Pulmonary artery endothelial cell (primary cell): ENCODE data around the gene HLA-F. TPM values are rescaled to one million over a fixed set of nuclear protein-coding genes. Genes with fewer than 3 reads are reported as not detected.
A peak's percentile ranks its signal among the peaks of the same experiment; 100 is the strongest.

Experiments
- DNase-seq: peaks from one replicate; pipeline ENCODE4 v3.0.0-alpha.2; 2011; ENCODE audit warnings: low read depth, low spot score
- total RNA-seq: library from RNA; depleted of rRNA; stranded (reverse); fragments of >200 nt; gene quantifications from 2 replicates; pipeline ENCODE4 v1.2.3, GENCODE V29; 2014

The HLA-F gene
- 8.3 and 19.9 TPM in 2 replicates for total RNA-seq

DNA sequence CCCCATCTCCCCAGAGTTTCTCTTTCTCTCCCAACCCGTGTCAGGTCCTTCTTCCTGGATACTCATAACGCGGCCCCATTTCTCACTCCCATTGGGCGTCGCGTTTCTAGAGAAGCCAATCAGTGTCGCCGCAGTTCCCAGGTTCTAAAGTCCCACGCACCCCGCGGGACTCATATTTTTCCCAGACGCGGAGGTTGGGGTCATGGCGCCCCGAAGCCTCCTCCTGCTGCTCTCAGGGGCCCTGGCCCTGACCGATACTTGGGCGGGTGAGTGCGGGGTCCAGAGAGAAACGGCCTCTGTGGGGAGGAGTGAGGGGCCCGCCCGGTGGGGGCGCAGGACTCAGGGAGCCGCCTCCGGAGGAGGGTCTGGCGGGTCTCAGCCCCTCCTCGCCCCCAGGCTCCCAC is at the start of gene HLA-F:
TSS of gene HLA-F (plus strand) at position 173 of the 404 bp plus-strand sequence. CDS start at position 203, 30 bp downstream.
- peak; percentile 39 for DNase-seq

DNA sequence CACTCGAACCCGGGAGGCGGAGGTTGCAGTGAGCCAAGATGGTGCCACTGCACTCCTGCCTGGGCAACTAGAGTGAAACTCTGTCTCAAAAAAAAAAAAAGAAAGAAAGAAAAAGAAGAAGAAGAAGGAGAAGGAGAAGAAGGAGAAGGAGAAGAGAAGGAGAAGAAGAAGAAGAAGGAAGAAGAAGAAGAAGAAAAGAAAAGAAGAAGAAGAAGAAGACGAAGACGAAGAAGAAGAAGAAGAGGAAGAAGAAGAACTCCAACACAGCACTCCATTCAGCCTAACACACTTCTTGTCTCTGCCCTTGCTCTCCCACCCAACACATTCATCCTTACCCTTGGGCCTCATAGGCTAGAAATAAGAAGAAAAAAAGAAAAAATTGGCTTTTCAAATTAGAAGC is 49.2 kb upstream of the HLA-F start:
- DNase-seq: no peak

GRCh38 chr6:29675561-29675960 is 47.7 kb upstream of the HLA-F start:
- DNase-seq: no peak

GRCh38 chr6:29676981-29677601 is 46.1 kb upstream of the HLA-F start:
- no peak for DNase-seq

DNA sequence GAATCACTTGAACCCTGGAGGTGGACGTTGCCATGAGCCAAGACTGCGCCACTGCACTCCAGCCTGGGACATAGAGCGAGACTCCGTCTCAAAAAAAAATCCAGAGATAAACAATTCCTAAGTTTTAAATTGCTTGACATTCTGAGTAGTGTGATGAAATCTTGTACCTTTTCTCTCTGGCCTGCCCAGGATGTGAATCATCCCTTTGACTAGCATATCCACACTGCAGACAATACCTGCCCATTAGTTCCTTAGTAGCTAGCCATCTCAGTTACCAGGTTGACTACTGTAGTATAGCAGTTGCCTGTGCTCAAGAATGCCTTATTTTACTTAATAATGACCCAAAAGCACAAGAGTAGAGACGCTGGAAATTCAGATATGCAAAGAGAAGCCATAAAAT is 45.1 kb upstream of the HLA-F start:
- DNase-seq: no peak

DNA sequence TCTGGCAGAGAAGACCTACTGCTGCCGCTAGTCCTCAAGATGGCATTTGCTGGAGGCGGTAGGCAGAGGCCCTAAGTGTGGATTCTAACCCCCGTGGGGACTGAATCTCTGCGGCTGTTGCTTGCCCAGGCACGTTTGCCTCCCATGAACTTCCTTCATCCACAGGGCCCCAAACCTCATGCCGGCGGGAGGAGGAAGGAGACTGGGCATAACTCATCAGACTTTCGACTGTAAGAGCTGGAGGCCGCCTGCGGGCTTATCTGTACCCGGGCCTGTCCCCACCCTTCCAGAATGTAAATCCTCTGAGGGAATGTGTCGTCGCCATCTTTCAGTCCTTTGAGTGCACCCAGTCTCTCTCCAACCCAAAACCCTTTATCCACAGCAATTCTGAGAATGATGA is 43.3 kb upstream of the HLA-F start:
- no peak for DNase-seq

GRCh38 chr6:29680416-29680815 is 42.8 kb upstream of the HLA-F start:
- no peak for DNase-seq

GRCh38 chr6:29680904-29681303 is 42.3 kb upstream of the HLA-F start, which contains the start of gene ZFP57:
TSS of gene ZFP57 (minus strand) at chr6:29681152. CDS start at chr6:29677003, 4,149 bp downstream.
- DNase-seq: no peak

GRCh38 chr6:29681811-29682210 is 41.4 kb upstream of the HLA-F start:
- no peak for DNase-seq

DNA sequence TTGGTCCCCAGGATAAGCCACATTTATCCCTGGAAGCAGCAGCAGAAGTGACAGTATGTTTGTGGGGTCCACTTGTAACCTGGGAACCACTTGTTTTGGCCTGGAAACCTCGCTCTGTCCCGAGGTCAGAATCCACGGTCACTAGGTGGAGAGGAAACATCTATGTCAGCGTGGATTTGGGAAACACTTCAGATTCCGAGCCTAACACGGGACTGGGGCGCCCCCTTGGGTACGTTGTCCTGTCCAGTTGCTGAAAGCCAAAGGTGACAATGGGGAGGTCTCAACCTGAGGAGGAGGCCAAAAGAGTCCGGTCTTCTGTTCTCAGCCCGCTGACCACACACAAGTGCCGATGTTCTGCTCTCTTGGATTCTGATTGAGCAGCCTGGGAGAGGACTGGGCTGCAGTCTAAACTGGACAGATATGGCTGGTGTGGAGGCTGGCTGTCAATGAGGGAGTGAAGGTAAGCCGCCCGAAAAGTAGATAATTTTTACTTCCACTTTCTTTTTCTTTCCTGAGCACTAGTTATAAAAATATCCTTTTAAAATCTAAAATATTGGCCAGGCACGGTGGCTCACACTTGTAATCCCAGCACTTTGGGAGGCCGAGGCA is 37.4 kb upstream of the HLA-F start:
- no peak for DNase-seq

GRCh38 chr6:29694637-29695036 is 28.6 kb upstream of the HLA-F start:
- no peak for DNase-seq

DNA sequence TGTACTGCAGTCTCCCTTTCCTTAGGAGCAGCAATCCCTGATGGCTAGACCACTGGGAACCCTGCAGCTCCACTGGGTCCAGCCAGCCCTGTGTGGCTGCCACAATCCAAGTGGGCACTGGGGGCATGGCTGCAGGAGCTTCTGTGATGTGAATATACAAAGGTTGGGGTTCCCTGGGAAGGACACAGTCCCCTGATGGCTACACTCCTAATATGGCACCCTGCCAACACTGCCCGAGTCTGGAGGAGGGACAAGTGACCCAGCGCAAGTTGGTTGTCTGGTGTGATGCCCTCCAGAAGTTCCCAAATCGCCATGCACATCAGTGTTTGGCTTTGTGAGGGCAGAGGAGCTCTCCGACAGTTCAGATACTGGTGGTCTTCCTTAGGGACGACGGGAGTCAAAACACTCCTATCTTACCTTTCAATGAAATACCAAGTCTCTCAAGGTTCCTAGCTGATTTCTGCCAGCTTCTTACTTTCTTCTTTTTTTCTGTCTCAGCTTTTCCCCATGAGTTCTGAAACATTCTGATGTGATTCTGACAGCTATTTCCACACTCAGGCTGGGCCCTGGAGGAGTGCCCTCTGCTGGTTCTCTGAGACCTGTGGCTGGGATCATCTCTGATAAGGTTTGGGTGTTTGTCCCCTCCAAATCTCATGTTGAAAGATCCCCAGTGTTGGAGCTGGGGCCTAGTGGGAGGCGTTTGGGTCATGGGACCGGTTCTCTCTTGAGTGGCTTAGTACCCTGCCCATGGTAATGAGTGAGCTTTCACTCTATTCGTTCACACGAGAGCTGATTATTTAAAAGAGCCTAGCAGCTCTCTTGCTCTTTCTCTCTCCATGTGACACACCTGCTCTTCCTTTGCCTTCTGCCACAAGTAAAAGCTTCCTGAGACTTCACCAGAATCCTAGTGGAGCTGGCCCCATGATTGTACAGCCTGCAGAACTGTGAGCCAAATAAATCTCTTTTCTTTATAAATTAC is 26.8 kb upstream of the HLA-F start:
- DNase-seq: no peak

DNA sequence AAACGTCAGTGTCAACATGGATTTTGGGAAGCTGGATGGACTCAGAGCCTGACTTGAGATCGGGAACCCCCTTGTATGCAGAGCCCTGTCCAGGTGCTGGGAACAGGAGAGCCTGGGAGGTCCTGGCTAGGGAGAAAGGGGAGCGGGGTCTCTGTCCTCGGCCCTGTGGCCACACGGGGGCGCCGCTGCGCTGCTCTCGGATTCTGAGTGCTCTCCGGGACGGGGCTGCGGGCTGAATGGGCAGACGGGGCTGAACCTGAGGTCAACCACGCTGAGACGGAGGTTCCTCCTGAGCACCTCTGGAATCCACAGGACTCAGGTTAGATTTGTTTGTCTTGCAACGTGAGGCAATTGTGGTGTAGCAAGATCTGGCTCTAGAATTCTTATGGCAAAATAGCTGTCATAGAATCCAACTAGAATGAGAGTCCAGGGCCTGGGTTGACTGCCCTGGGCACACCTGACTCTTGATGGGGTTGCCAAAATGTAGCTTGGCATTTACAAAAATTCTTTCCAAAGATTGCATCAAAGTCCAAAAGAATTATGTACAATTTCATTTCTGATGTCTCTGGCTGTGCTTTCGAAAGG is 20.6 kb upstream of the HLA-F start:
- DNase-seq: peak; percentile 2

DNA sequence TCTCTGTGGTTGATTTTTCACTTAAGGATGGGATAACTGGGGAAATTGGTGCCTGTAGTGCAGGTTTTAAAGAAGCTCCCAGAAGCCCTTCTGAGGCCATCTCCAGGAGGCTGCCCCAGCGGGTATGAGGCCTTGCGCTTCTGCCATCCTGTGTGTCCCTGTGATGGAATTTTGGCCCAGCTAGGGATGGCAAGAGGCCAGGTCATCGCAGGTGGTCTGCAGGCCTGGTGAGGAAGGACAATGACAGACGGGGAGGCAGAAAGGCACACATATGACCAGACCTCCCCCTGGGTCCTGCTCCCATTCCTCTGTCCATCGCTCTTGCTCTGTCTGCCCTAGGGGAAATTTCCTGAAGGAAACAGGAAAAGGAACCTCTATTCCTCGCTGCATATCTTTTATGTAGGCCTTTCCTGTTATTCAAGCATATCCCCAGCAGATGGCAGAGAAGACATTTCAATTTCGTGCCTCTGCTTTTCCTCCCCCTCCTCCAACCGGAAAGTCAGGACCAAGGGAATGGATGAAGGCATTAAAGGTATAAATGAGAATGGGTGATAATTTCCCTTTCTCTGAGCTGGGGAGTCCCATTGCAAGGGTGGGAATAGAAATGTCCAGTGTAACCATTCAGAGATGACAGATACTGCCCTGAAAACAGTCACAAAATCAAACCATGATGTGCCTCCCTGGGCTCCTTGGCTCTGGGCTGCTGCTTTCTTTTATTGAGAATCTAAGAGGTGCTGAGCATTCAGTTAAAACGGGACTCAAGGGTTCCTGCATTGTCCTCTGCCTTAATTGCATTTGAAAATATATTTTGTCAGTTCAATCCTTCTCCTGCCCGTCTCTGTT is 17.6 kb upstream of the HLA-F start:
- no peak for DNase-seq

DNA sequence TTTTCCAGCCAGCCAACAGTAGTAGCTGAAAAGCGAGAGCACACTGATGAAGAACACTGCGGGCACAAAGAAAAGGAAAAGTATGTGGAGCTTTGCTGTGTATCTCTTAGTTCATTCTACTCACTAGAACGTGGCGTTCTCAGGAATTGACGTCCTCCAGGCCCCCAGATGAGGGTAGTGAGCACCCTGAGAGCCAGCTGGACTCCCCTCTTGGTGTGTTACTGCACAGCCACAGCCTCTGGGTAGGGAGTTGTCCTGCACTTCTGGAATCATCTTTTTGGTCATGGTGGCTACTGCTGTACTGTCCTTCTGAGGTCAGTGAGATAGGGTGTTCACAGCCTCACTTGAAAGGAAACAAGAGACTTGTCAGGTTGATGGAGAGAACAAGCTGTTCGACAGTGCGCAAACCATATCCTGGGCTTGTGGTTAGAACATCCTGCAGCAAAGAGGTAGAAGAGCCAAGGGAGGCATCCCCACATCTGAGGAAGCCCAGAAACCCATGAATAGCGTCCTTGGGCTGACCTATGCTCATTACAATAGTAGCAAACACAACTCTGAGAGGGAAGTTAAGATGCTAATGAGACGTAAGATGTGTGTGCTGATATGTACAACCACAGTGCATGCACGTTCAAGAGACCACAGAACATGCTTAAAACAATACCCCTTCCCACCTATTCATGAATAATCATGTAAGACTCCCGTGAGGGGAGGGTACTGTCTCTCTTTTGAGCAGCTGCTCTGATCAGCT is 14.6 kb upstream of the HLA-F start:
- DNase-seq: no peak

GRCh38 chr6:29709188-29709587 is 14.0 kb upstream of the HLA-F start:
- DNase-seq: no peak

DNA sequence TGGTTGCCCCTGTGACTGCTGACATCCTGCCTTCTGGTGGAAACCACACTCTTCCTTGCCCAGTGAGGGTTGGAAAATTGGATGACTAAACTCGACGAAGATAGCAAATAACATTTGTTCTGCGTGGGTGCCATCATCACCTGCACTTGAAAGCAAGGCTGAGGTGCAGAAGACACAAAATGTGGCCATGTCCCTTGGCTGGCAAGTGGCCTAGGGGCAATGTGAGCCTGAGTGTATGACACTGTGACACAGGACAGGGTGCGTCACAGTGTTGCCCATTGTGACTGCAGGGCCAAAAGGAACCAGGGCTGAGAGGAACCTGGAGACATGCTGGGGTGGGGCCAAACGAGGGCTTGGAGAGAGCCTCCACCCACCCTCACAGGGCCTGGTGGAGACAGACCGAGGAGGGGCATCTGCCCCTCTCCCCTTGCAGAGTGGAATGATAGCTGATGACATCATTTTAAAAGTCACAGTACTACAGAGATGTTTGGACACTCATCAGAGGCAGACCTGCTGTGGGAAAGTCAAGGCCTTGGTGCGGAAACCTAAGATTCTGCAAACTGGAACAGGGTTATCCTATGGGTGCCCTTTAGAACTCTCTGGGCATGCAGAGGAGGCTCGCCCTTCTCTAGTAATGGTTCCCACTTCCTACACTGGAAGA is 12.8 kb upstream of the HLA-F start:
- no peak for DNase-seq

GRCh38 chr6:29720863-29721262 is 2.4 kb upstream of the HLA-F start:
- no peak for DNase-seq
